PC-9 (cell line): Measurements from ENCODE around the gene GTF3A. TPM values are rescaled to one million over a fixed set of nuclear protein-coding genes. Genes with fewer than 3 reads are reported as not detected.
"Not testable (repeated sequence)": the region's sequence is repeated elsewhere in the genome, so short reads cannot be mapped to it uniquely, and the experiment has no call there.

Experiments used
- BruUV-seq: library from RNA; stranded (reverse); fragments of 400-500 nt; replicated peaks from 2 replicates; lab custom pipeline; 2021; lab: Mats Ljungman, UMichigan
- CTCF ChIA-PET: fragments of 300-600 bp; sonication (Branson Sonifier 250); formaldehyde crosslinking; loops from one replicate; lab custom pipeline; 2022; ENCODE audit warnings: antibody characterized with exemption; lab: Charles Lee
- POLR2A ChIA-PET: fragments of 300-600 bp; sonication (Branson Sonifier 250); formaldehyde crosslinking; loops from one replicate; lab custom pipeline; 2022; ENCODE audit warnings: antibody characterized with exemption; ENCODE audit not compliant: unreplicated experiment; lab: Charles Lee
- DNase-seq, 2 experiments: peaks; one replicate each; pipeline versions ENCODE4 v3.0.0 to v3.0.0-alpha.2; 2015 to 2022; ENCODE audit warnings: mixed read lengths in 1 of 2
- H2AFZ ChIP-seq: fragments of 200-600 bp; sonication (generic); 2 replicates; pipeline ENCODE4 v1.8.1; 2017; ENCODE audit warnings: antibody characterized with exemption
- H3F3A ChIP-seq: fragments of 200-600 bp; sonication (generic); 2 replicates; pipeline ENCODE4 v1.8.1; 2017; ENCODE audit warnings: antibody characterized with exemption, mild to moderate bottlenecking, low read depth; ENCODE audit not compliant: insufficient read depth
- H3K27ac ChIP-seq: fragments of 200-600 bp; sonication (generic); 2 replicates; pipeline ENCODE4 v1.6.1; 2016; ENCODE audit warnings: mixed run types
- H3K27me3 ChIP-seq: fragments of 200-600 bp; sonication (generic); 2 replicates; pipeline ENCODE4 v1.6.1; 2016; ENCODE audit warnings: low read depth, mixed run types; ENCODE audit not compliant: insufficient read depth
- H3K36me3 ChIP-seq: fragments of 200-600 bp; sonication (generic); 2 replicates; pipeline ENCODE4 v1.6.1; 2016; ENCODE audit warnings: low read depth, mixed run types
- H3K4me1 ChIP-seq: fragments of 200-600 bp; sonication (generic); replicated peaks from 2 replicates; pipeline ENCODE4 v1.6.1; 2016; ENCODE audit warnings: mixed run types; ENCODE audit not compliant: insufficient read depth
- H3K4me2 ChIP-seq: fragments of 200-600 bp; sonication (generic); 2 replicates; pipeline ENCODE4 v1.6.1; 2017; ENCODE audit warnings: mixed run types
- H3K4me3 ChIP-seq: fragments of 200-600 bp; sonication (generic); 2 replicates; pipeline ENCODE4 v1.6.1; 2016; ENCODE audit warnings: mixed run types
- H3K79me2 ChIP-seq: fragments of 200-600 bp; sonication (generic); 2 replicates; pipeline ENCODE4 v1.6.1; 2017; ENCODE audit warnings: low read depth, mixed run types
- H3K9me2 ChIP-seq: fragments of 200-600 bp; sonication (generic); 2 replicates; pipeline ENCODE4 v1.8.1; 2017; ENCODE audit warnings: mild to moderate bottlenecking; ENCODE audit not compliant: insufficient read depth
- H3K9me3 ChIP-seq: fragments of 200-600 bp; sonication (generic); 2 replicates; pipeline ENCODE4 v1.8.1; 2016; ENCODE audit warnings: low read depth; ENCODE audit not compliant: insufficient read depth
- H4K20me1 ChIP-seq: fragments of 200-600 bp; sonication (generic); 2 replicates; pipeline ENCODE4 v1.8.1; 2017; ENCODE audit not compliant: insufficient read depth
- CTCF ChIP-seq: fragments of 200-600 bp; sonication (generic); conservative IDR thresholded peaks from 2 replicates; pipeline ENCODE4 v1.6.1; 2017; ENCODE audit warnings: mixed run types, antibody characterized with exemption, mild to moderate bottlenecking, moderate library complexity
- EZH2 ChIP-seq: fragments of 200-600 bp; sonication (generic); IDR thresholded peaks from 2 replicates; pipeline ENCODE4 v1.8.0; 2017; ENCODE audit warnings: antibody characterized with exemption, low read depth
- intact Hi-C: fragments of 100-400 bp; cut with micrococcal nuclease; formaldehyde crosslinking; loops from one replicate; pipeline ENCODE4 v1.10.0; 2022; ENCODE audit not compliant: unreplicated experiment
- total RNA-seq: library from RNA; stranded (reverse); gene quantifications from 2 replicates; pipeline ENCODE4 v1.2.3, GENCODE V29; 2021

GTF3A gene
- total RNA-seq, 1 experiment from 2014 or later = 130 TPM

- CTCF ChIA-PET = no interaction called here
- intact Hi-C loops = no loop called here
- BruUV-seq = no TSS peak
These were observed 29.4 kb upstream of the GTF3A start for GRCh38 chr13:27395007-27395510.

GRCh38 chr13:27396252-27396846, 28.1 kb upstream of the GTF3A start:
- Histone ChIP-seq H3K9me3 (no peaks in the 10 kb centered on the region), H3K4me2 (no peak overlapping the region), H2AFZ (no peak overlapping the region), H3K4me3 (no peak overlapping the region), H3K27me3 (peaks cover 64% of the 10 kb centered on the region), H3K9me2 (no peaks in the 10 kb centered on the region), H3K79me2 (no peaks in the 10 kb centered on the region), H3K4me1 (no peaks in the 10 kb centered on the region), H3K36me3 (no peaks in the 10 kb centered on the region), H4K20me1 (no peaks in the 10 kb centered on the region), H3F3A (no peaks in the 10 kb centered on the region), H3K27ac (no peak overlapping the region)
- DNase-seq = no peak
- CTCF ChIA-PET = no interaction called here
- TF ChIP-seq CTCF (no peak), EZH2 (no peak)
- POLR2A ChIA-PET = no interaction called here
- intact Hi-C loops = no loop called here
- no TSS peak for BruUV-seq

More at GRCh38 chr13:27395007-27395510, 29.4 kb upstream of the GTF3A start:
- Histone ChIP-seq H3K9me3 (no peaks in the 10 kb centered on the region), H3K4me1 (no peaks in the 10 kb centered on the region), H3K27ac (no peak overlapping the region), H3K4me2 (no peak overlapping the region), H3F3A (no peaks in the 10 kb centered on the region), H3K4me3 (no peak overlapping the region), H3K79me2 (no peaks in the 10 kb centered on the region), H3K27me3 (peaks cover 59% of the 10 kb centered on the region), H3K36me3 (no peaks in the 10 kb centered on the region), H2AFZ (no peak overlapping the region), H3K9me2 (no peaks in the 10 kb centered on the region), H4K20me1 (no peaks in the 10 kb centered on the region)
- POLR2A ChIA-PET = no interaction called here
- DNase-seq = no peak
- no peak for TF ChIP-seq EZH2
- no peak for TF ChIP-seq CTCF

DNA sequence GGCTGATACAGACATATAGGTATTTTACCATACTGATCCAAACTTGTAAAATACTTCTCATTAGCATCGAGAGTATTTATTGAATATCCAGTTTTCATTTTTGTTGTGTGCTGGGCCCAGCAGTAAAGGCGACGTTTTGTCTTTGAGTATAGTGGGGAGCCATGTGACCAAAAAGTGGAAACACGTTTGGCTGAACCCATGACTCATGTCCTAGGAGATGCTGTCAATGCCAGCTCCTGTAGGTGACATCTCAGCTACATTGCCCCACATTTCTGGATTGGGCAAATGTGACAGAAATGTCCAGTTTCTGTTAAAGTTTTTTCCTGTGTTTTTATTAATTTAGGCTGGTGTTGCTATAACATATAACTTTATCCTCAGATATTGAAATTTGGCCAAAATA, 26.1 kb upstream of the GTF3A start:
- peaks cover 49% of the 10 kb centered on the region for H3K27me3 ChIP-seq
- H3K36me3 ChIP-seq = no peaks in the 10 kb centered on the region
- H2AFZ ChIP-seq = no peak overlapping the region
- no TSS peak for BruUV-seq
- CTCF ChIA-PET = no interaction called here
- TF ChIP-seq EZH2 (no peak), CTCF (no peak)
- intact Hi-C loops = no loop called here
- no peak overlapping the region for H3K4me3 ChIP-seq
- no peaks in the 10 kb centered on the region for H3K79me2 ChIP-seq
- no peaks in the 10 kb centered on the region for H3K9me3 ChIP-seq
- POLR2A ChIA-PET = no interaction called here
- no peak for DNase-seq
- no peaks in the 10 kb centered on the region for H3K9me2 ChIP-seq
- H3F3A ChIP-seq = no peaks in the 10 kb centered on the region
- H3K27ac ChIP-seq = no peak overlapping the region
- no peaks in the 10 kb centered on the region for H3K4me1 ChIP-seq
- no peak overlapping the region for H3K4me2 ChIP-seq
- H4K20me1 ChIP-seq = no peaks in the 10 kb centered on the region

DNA sequence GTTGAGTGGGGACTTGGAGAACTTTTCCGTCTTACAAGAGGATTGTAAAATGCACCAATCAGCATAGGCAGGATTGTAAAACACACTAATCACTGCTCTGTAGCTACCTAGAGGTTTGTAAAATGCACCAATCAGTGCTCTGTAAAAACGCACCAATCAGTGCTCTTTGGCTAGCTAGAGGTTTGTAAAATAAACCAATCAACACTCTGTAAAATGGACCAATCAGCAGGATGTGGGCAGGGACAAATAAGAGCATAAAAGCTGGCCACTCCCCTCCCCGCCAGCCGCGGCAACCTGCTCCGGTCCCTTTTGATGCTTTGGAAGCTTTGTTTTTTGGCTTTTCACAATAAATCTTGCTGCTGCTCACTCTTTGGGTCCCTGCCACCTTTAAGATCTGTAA, 24.0 kb upstream of the GTF3A start:
- CTCF ChIA-PET, H3F3A ChIP-seq, H3K27ac ChIP-seq, POLR2A ChIA-PET, H3K4me1 ChIP-seq, BruUV-seq, H2AFZ ChIP-seq, H3K9me2 ChIP-seq, H3K36me3 ChIP-seq, H4K20me1 ChIP-seq, H3K4me2 ChIP-seq, DNase-seq, H3K9me3 ChIP-seq, intact Hi-C loops, H3K79me2 ChIP-seq, H3K4me3 ChIP-seq: not testable (repeated sequence)
- peaks cover 34% of the 10 kb centered on the region for H3K27me3 ChIP-seq
